Activated B cell treated with CpG ODN at 0.5 μM for 24 hours (primary cell): ENCODE measurements around the gene RNF20. TPM values are rescaled to one million over a fixed set of nuclear protein-coding genes. Genes with fewer than 3 reads are reported as not detected.

Experiments
- ATAC-seq: fragments of 200-7000 bp; cut with Tn5 transposase; one replicate; pipeline ENCODE4 v1.10.0; 2021; ENCODE audit warnings: low read depth, mild to moderate bottlenecking, moderate library complexity
- CTCF ChIA-PET: fragments of 350-600 bp; sonication (Branson Sonifier 250); formaldehyde crosslinking; loops from one replicate; lab custom pipeline; 2021; ENCODE audit warnings: antibody characterized with exemption; lab: Charles Lee
- POLR2A ChIA-PET: fragments of 350-600 bp; sonication (Branson Sonifier 250); formaldehyde crosslinking; loops from one replicate; lab custom pipeline; 2021; ENCODE audit warnings: antibody characterized with exemption; lab: Charles Lee
- DNase-seq: peaks from one replicate; pipeline ENCODE4 v3.0.0; 2022
- H3K27ac Mint-ChIP-seq: one replicate; pipeline ENCODE4 v1.8.0; 2020; ENCODE audit warnings: mixed read lengths
- H3K27me3 Mint-ChIP-seq: one replicate; pipeline ENCODE4 v1.8.0; 2021; ENCODE audit warnings: mixed read lengths
- H3K36me3 Mint-ChIP-seq: one replicate; pipeline ENCODE4 v1.8.0; 2021; ENCODE audit warnings: low read depth, mixed read lengths
- H3K4me1 Mint-ChIP-seq: one replicate; pipeline ENCODE4 v1.8.0; 2021; ENCODE audit warnings: mixed read lengths
- H3K4me3 Mint-ChIP-seq: one replicate; pipeline ENCODE4 v1.8.0; 2020; ENCODE audit warnings: mild to moderate bottlenecking, mixed read lengths
- H3K9me3 Mint-ChIP-seq: one replicate; pipeline ENCODE4 v1.8.0; 2020; ENCODE audit warnings: mixed read lengths
- intact Hi-C: fragments of 100-400 bp; cut with micrococcal nuclease; formaldehyde crosslinking; loops from one replicate; pipeline ENCODE4 v1.15.1; 2024
- total RNA-seq: library from RNA; stranded (reverse); gene quantifications from 2 replicates; pipeline ENCODE4 v1.2.3, GENCODE V29; 2022
- TF ChIP-seq, protein P1 (sequence below): fragments of 200-600 bp; IDR thresholded peaks from one replicate; pipeline ENCODE4 v1.8.0; 2022; ENCODE audit warnings: antibody characterized with exemption, mild to moderate bottlenecking

RNF20 gene
- total RNA-seq, 1 donor from 2014 or later = 46.6 TPM

DNA sequence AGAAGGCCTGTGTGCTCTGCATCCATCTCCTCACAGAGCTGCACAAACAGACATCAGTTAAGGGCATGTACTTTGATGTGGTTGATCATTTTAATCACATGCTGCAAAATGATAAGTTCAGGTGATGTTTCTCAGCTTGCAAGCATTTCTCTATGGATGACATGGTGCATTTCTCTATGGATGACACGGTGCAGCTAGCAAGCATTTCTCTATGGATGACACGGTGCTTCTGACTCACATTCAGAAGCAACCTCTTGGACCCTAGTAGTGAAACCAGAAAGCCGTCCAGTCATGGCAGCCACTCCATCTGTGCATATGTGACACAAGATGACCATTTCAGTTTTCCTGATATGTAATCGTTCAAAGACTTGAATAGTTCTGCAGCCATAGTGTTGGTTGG lies 24.1 kb upstream of the RNF20 start:
- no peaks in the 10 kb centered on the region for H3K9me3 Mint-ChIP-seq
- peaks cover 6% of the 10 kb centered on the region for H3K27me3 Mint-ChIP-seq
- TF ChIP-seq, protein P1, sequence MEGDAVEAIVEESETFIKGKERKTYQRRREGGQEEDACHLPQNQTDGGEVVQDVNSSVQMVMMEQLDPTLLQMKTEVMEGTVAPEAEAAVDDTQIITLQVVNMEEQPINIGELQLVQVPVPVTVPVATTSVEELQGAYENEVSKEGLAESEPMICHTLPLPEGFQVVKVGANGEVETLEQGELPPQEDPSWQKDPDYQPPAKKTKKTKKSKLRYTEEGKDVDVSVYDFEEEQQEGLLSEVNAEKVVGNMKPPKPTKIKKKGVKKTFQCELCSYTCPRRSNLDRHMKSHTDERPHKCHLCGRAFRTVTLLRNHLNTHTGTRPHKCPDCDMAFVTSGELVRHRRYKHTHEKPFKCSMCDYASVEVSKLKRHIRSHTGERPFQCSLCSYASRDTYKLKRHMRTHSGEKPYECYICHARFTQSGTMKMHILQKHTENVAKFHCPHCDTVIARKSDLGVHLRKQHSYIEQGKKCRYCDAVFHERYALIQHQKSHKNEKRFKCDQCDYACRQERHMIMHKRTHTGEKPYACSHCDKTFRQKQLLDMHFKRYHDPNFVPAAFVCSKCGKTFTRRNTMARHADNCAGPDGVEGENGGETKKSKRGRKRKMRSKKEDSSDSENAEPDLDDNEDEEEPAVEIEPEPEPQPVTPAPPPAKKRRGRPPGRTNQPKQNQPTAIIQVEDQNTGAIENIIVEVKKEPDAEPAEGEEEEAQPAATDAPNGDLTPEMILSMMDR = no peak
- CTCF ChIA-PET = no interaction called here
- no peaks in the 10 kb centered on the region for H3K4me1 Mint-ChIP-seq
- H3K27ac Mint-ChIP-seq = no peak overlapping the region
- intact Hi-C loops = no loop called here
- no peak for ATAC-seq
- DNase-seq = no peak
- POLR2A ChIA-PET = no interaction called here
- H3K4me3 Mint-ChIP-seq = no peak overlapping the region
- H3K36me3 Mint-ChIP-seq = no peaks in the 10 kb centered on the region

DNA sequence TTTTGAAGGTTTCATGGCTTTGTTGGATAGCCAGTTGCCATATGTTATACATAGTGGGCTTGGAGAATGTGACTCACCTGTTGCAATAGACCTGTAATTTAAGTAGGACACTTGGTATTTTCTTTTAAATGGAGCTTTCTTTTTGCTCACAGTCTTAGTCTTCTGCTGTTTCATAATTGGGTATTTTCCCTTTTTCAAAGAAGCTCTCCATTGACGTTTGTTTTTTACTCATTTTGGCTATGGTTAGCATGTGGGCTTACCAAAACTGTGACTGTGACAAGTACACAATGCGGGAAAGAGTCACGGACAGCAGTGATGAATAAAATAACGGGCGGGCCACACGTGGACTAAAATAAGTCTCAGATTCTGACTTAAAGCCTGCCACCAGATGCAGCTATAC lies 23.2 kb upstream of the RNF20 start:
- intact Hi-C loops = no loop called here
- Mint-ChIP-seq H3K4me1 (no peaks in the 10 kb centered on the region), H3K9me3 (no peaks in the 10 kb centered on the region), H3K4me3 (no peak overlapping the region), H3K36me3 (no peaks in the 10 kb centered on the region), H3K27ac (no peak overlapping the region), H3K27me3 (peaks cover 6% of the 10 kb centered on the region)
- ChIA-PET POLR2A (no interaction called here), CTCF (no interaction called here)
- TF ChIP-seq, protein P1 = no peak
- no peak for DNase-seq
- ATAC-seq = no peak

DNA sequence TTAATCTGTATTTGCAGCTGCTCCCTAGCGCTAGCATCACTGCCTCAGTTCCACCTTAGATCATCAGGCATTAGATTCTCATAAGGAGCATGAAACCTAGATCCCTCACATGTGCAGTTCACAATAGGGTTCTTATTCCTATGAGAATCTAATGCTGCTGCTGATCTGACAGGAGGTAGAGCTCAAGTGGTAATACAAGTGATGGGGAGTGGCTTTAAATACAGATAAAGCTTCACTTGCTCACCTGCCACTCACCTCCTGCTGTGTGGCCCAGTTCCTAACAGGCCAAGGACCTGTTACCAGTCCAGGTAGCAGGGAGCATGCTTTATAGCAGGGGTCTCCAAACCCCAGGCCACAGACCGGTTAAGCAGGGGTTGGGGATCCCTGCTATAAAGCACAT lies 22.6 kb upstream of the RNF20 start:
- ChIA-PET CTCF (no interaction called here), POLR2A (no interaction called here)
- no peak overlapping the region for H3K27ac Mint-ChIP-seq
- TF ChIP-seq, protein P1 = no peak
- H3K36me3 Mint-ChIP-seq = no peaks in the 10 kb centered on the region
- H3K27me3 Mint-ChIP-seq = peaks cover 6% of the 10 kb centered on the region
- ATAC-seq (no peak), DNase-seq (no peak)
- intact Hi-C loops = no loop called here
- H3K9me3 Mint-ChIP-seq = no peaks in the 10 kb centered on the region
- H3K4me1 Mint-ChIP-seq = no peaks in the 10 kb centered on the region
- no peak overlapping the region for H3K4me3 Mint-ChIP-seq

DNA sequence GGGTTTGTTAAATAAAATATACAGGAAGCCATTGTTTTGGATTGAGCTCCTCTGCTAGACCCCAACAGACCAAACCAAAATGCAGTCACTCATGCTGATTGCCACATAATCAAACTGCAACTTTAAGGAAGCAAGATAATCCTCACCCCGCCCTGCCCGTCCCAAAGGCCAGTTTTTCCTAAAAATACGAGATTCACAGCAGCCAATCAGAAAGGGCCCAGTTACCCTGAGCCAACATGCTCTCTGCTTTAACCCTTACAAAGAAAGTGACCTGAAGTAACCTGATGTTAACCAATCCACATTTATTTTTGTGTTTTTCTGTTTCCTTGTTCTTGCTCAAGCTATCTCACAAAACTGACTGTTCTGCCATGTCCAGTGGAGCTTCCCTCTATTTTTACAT lies 21.5 kb upstream of the RNF20 start:
- no peaks in the 10 kb centered on the region for H3K4me1 Mint-ChIP-seq
- H3K4me3 Mint-ChIP-seq = no peak overlapping the region
- intact Hi-C loops = no loop called here
- H3K27me3 Mint-ChIP-seq = peaks cover 4% of the 10 kb centered on the region
- ChIA-PET CTCF (no interaction called here), POLR2A (no interaction called here)
- TF ChIP-seq, protein P1 = no peak
- H3K36me3 Mint-ChIP-seq = no peaks in the 10 kb centered on the region
- H3K27ac Mint-ChIP-seq = no peak overlapping the region
- no peaks in the 10 kb centered on the region for H3K9me3 Mint-ChIP-seq
- ATAC-seq (no peak), DNase-seq (no peak)

DNA sequence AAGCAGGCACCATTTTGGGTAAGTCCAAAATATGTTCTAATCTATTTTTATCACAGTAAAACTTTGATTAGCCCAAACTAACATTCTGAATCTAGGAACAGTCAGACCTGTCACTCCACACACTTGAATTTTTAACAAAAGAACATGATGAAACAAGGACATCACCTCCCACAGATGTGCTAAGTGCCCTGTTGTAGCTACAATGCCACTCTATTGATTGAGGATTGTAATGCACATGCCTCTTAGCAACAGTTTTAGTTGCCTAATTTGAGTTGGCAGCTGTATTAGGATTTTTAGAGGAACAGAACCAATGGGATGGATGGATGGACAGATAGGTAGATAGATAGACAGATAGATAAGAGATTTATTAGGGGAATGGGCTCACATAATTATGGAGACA lies 20.3 kb upstream of the RNF20 start:
- intact Hi-C loops = no loop called here
- H3K9me3 Mint-ChIP-seq = no peaks in the 10 kb centered on the region
- no peak overlapping the region for H3K27ac Mint-ChIP-seq
- H3K27me3 Mint-ChIP-seq = peaks cover 3% of the 10 kb centered on the region
- ChIA-PET POLR2A (no interaction called here), CTCF (no interaction called here)
- no peaks in the 10 kb centered on the region for H3K36me3 Mint-ChIP-seq
- ATAC-seq (no peak), DNase-seq (no peak)
- TF ChIP-seq, protein P1 = no peak
- no peaks in the 10 kb centered on the region for H3K4me1 Mint-ChIP-seq
- H3K4me3 Mint-ChIP-seq = no peak overlapping the region
